Calu3 (cell line): ENCODE data around the gene IL1R1. TPM values are rescaled to one million over a fixed set of nuclear protein-coding genes. Genes with fewer than 3 reads are reported as not detected.
A peak's percentile ranks its signal among the peaks of the same experiment; 100 is the strongest.

ENCODE experiments used
- BruUV-seq: library from RNA; stranded (reverse); fragments of 400-500 nt; replicated peaks from 2 replicates; lab custom pipeline; 2021; lab: Mats Ljungman, UMichigan
- CTCF ChIA-PET: fragments of 300-600 bp; sonication (Branson Sonifier 250); formaldehyde crosslinking; loops from one replicate; lab custom pipeline; 2022; ENCODE audit warnings: antibody characterized with exemption; lab: Charles Lee
- DNase-seq: peaks from one replicate; pipeline ENCODE4 v3.0.0; 2022
- H3K27ac Mint-ChIP-seq: one replicate; pipeline ENCODE4 v1.8.0; 2022; ENCODE audit warnings: mixed read lengths; ENCODE audit not compliant: unreplicated experiment
- H3K27me3 Mint-ChIP-seq: one replicate; pipeline ENCODE4 v1.8.0; 2022; ENCODE audit warnings: mixed read lengths; ENCODE audit not compliant: unreplicated experiment
- H3K36me3 Mint-ChIP-seq: one replicate; pipeline ENCODE4 v1.8.0; 2022; ENCODE audit warnings: mild to moderate bottlenecking, moderate library complexity, mixed read lengths; ENCODE audit not compliant: insufficient read depth, unreplicated experiment
- H3K4me1 Mint-ChIP-seq: one replicate; pipeline ENCODE4 v1.8.0; 2022; ENCODE audit warnings: mild to moderate bottlenecking, low read depth, mixed read lengths; ENCODE audit not compliant: unreplicated experiment
- H3K4me3 Mint-ChIP-seq: one replicate; pipeline ENCODE4 v1.8.0; 2022; ENCODE audit warnings: mild to moderate bottlenecking, low read depth, moderate library complexity, mixed read lengths; ENCODE audit not compliant: unreplicated experiment
- H3K9me3 Mint-ChIP-seq: one replicate; pipeline ENCODE4 v1.8.0; 2022; ENCODE audit warnings: low read depth, mixed read lengths; ENCODE audit not compliant: unreplicated experiment
- CTCF ChIP-seq: fragments of 200-600 bp; IDR thresholded peaks from one replicate; pipeline ENCODE4 v1.8.0; 2022; ENCODE audit warnings: antibody characterized with exemption; ENCODE audit not compliant: unreplicated experiment
- intact Hi-C: fragments of 100-400 bp; cut with micrococcal nuclease; formaldehyde crosslinking; loops from one replicate; pipeline ENCODE4 v1.10.0; 2022; ENCODE audit not compliant: unreplicated experiment
- total RNA-seq: library from RNA; stranded (reverse); gene quantifications from 2 replicates; pipeline ENCODE4 v1.2.3, GENCODE V29; 2022

Gene IL1R1
- total RNA-seq, 1 experiment from 2014 or later: 6.2 TPM

GRCh38 chr2:102209474-102209873 lies 66.9 kb downstream of the IL1R1 start:
- H3K27me3 Mint-ChIP-seq: no peaks in the 10 kb centered on the region
- TF ChIP-seq CTCF: no peak
- no TSS peak for BruUV-seq
- no peak overlapping the region for H3K4me3 Mint-ChIP-seq
- intact Hi-C loops: no loop called here
- no peaks in the 10 kb centered on the region for H3K36me3 Mint-ChIP-seq
- no peak for DNase-seq
- peaks cover 6% of the 10 kb centered on the region for H3K9me3 Mint-ChIP-seq
- H3K4me1 Mint-ChIP-seq: no peaks in the 10 kb centered on the region
- CTCF ChIA-PET: no interaction called here
- H3K27ac Mint-ChIP-seq: no peak overlapping the region

- H3K4me3 Mint-ChIP-seq: no peak overlapping the region
- no peak for TF ChIP-seq CTCF
- CTCF ChIA-PET: no interaction called here
- BruUV-seq: no TSS peak
- intact Hi-C loops: no loop called here
- H3K4me1 Mint-ChIP-seq: no peaks in the 10 kb centered on the region
- peaks cover 10% of the 10 kb centered on the region for H3K9me3 Mint-ChIP-seq
- no peaks in the 10 kb centered on the region for H3K36me3 Mint-ChIP-seq
- no peak overlapping the region for H3K27ac Mint-ChIP-seq
- H3K27me3 Mint-ChIP-seq: no peaks in the 10 kb centered on the region
- no peak for DNase-seq
Measured at GRCh38 chr2:102217032-102217431, 74.5 kb downstream of the IL1R1 start.

DNA sequence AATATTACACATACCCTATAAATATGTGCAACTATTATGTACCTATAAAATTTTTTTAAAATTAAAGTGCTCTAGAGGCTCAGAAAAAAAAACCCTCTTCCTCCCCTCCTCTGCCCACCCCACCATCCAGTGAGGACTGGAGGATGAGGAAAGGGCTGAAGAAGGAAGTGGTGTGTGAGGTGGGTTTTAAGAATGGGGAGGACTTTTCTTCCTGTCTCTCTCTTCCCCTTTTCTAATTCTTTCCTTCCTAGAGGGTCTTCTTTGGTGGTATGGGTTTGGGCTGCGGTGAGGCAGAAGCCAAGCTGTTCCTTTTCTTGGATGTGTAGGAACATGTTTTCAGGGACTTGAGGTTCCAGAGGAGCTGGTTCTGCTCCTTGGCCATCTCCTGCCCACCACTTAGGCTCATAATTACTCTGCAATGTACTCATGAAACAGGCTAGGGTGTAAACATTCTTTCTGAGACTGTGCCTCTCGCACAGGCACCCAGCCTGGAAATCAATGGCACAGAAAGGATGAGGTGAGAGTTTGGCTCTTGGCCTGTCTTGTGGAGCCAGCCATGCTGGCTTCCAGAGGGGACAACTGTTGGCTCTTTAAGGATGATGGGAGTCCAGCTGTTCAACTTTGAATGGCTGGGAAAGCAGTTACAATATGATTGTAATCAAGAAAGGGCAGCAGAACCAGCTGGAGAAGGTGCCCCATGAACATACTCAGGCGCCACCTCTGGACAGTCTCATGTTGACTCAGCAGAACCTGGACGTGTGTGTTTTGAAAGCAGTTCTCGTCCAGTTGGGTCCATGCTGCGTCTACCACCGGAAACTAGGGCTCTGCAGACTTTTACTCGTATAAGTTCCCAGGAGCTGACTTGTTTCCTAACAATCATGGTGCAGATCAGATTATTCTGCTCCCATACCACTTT lies 82.5 kb downstream of the IL1R1 start:
- no peak overlapping the region for H3K27ac Mint-ChIP-seq
- H3K27me3 Mint-ChIP-seq: no peaks in the 10 kb centered on the region
- TF ChIP-seq CTCF: no peak
- peaks cover 9% of the 10 kb centered on the region for H3K36me3 Mint-ChIP-seq
- BruUV-seq: no TSS peak
- no peak overlapping the region for H3K4me3 Mint-ChIP-seq
- peaks cover 31% of the 10 kb centered on the region for H3K4me1 Mint-ChIP-seq
- intact Hi-C loops: no loop called here
- H3K9me3 Mint-ChIP-seq: no peaks in the 10 kb centered on the region
- DNase-seq: no peak
- CTCF ChIA-PET: no interaction called here

GRCh38 chr2:102226171-102226570 lies 83.6 kb downstream of the IL1R1 start:
- CTCF ChIA-PET: no interaction called here
- no peak for DNase-seq
- TF ChIP-seq CTCF: no peak
- no TSS peak for BruUV-seq
- Mint-ChIP-seq H3K9me3 (no peaks in the 10 kb centered on the region), H3K27ac (peak overlapping the region; percentile 98), H3K4me1 (peaks cover 31% of the 10 kb centered on the region), H3K4me3 (no peak overlapping the region), H3K36me3 (peaks cover 9% of the 10 kb centered on the region), H3K27me3 (no peaks in the 10 kb centered on the region)
- intact Hi-C loops: no loop called here
